Measurements from ENCODE around the gene PYGO1. TPM values are rescaled to one million over a fixed set of nuclear protein-coding genes. Genes with fewer than 3 reads are reported as not detected.

The PYGO1 gene
- total RNA-seq, 2 donors from 2014 or later = 7.4 to 14.0 TPM

- H3K27ac ChIP-seq = no peak overlapping the region
Measured at GRCh38 chr15:55574096-55574495, 14.0 kb downstream of the PYGO1 start.

GRCh38 chr15:55573224-55573623 lies 14.9 kb downstream of the PYGO1 start:
- H3K9me3 ChIP-seq = no peaks in the 10 kb centered on the region
- H3K27me3 ChIP-seq (replicated peaks; ENCODE audit: insufficient read depth) = no peaks in the 10 kb centered on the region
- no peak overlapping the region for H3K27ac ChIP-seq
- DNase-seq (ENCODE audit: low spot score) (no peak), ATAC-seq (ENCODE audit: insufficient number of reproducible peaks, low FRiP score, low read depth) (no peak)
- TF ChIP-seq, protein P1, sequence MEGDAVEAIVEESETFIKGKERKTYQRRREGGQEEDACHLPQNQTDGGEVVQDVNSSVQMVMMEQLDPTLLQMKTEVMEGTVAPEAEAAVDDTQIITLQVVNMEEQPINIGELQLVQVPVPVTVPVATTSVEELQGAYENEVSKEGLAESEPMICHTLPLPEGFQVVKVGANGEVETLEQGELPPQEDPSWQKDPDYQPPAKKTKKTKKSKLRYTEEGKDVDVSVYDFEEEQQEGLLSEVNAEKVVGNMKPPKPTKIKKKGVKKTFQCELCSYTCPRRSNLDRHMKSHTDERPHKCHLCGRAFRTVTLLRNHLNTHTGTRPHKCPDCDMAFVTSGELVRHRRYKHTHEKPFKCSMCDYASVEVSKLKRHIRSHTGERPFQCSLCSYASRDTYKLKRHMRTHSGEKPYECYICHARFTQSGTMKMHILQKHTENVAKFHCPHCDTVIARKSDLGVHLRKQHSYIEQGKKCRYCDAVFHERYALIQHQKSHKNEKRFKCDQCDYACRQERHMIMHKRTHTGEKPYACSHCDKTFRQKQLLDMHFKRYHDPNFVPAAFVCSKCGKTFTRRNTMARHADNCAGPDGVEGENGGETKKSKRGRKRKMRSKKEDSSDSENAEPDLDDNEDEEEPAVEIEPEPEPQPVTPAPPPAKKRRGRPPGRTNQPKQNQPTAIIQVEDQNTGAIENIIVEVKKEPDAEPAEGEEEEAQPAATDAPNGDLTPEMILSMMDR (IDR thresholded peaks at IDR 0.05) = no peak
- no peaks in the 10 kb centered on the region for H3K36me3 ChIP-seq
- H3K4me3 ChIP-seq = no peak overlapping the region
- H3K4me1 ChIP-seq (ENCODE audit: control insufficient read depth in 1 of 2, low read depth in 2 of 2) = no peaks in the 10 kb centered on the region

More at GRCh38 chr15:55574096-55574495, 14.0 kb downstream of the PYGO1 start:
- no peaks in the 10 kb centered on the region for H3K4me1 ChIP-seq (ENCODE audit: control insufficient read depth in 1 of 2, low read depth in 2 of 2)
- DNase-seq (ENCODE audit: low spot score) (no peak), ATAC-seq (ENCODE audit: insufficient number of reproducible peaks, low FRiP score, low read depth) (no peak)
- TF ChIP-seq, protein P1 (IDR thresholded peaks at IDR 0.05) = no peak
- H3K27me3 ChIP-seq (replicated peaks; ENCODE audit: insufficient read depth) = no peaks in the 10 kb centered on the region
- H3K4me3 ChIP-seq = no peak overlapping the region
- H3K9me3 ChIP-seq = no peaks in the 10 kb centered on the region
- no peaks in the 10 kb centered on the region for H3K36me3 ChIP-seq

DNA sequence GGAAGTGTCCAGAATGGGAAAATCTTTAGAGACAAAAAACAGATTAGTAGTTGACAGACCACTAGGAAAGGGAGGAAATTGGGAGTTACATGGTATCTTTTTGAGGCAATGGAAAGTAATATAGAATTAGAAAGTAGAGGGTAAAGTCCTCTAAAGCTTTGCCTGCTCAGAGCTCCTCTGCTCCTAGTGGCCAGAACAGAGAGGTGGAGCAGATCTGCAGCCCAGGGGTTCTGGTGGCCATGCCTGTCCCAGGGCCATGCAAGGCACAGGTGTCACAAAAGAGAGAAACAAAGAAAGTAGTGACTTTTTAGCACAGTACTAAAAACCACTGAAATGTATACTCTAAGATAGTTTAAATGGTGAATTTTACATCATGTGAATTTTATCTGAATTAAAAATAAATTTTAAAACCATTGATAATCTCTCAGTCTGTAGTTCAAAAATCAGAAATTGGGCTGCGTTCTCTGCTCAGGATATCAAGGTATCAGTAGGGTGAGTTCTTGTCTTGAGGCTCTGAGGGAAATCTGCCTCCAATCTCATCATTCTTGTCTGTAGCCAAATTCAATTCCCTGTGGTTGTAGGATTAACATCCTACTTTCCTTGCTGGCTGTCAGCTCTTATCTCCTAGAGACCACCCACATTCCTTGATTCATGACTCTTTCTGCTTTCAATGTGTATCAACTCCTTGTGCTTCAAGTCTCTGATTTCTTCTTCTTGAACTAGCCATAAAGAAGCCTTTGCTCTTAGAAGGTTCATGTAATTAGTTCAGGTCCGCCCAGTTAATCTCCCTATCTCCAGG lies 23.6 kb downstream of the PYGO1 start:
- no peak overlapping the region for H3K27ac ChIP-seq
- H3K27me3 ChIP-seq (replicated peaks; ENCODE audit: insufficient read depth) = no peaks in the 10 kb centered on the region
- ATAC-seq (ENCODE audit: insufficient number of reproducible peaks, low FRiP score, low read depth) (no peak), DNase-seq (ENCODE audit: low spot score) (no peak)
- no peaks in the 10 kb centered on the region for H3K36me3 ChIP-seq
- no peaks in the 10 kb centered on the region for H3K4me1 ChIP-seq (ENCODE audit: control insufficient read depth in 1 of 2, low read depth in 2 of 2)
- H3K9me3 ChIP-seq = no peaks in the 10 kb centered on the region
- TF ChIP-seq, protein P1 (IDR thresholded peaks at IDR 0.05) = no peak
- H3K4me3 ChIP-seq = no peak overlapping the region

GRCh38 chr15:55562601-55563000 lies 25.5 kb downstream of the PYGO1 start:
- ATAC-seq (ENCODE audit: insufficient number of reproducible peaks, low FRiP score, low read depth) (no peak), DNase-seq (ENCODE audit: low spot score) (no peak)
- TF ChIP-seq, protein P1 (IDR thresholded peaks at IDR 0.05) = no peak
- Histone ChIP-seq H3K4me3 (no peak overlapping the region), H3K4me1 (ENCODE audit: control insufficient read depth in 1 of 2, low read depth in 2 of 2) (no peaks in the 10 kb centered on the region), H3K27me3 (replicated peaks; ENCODE audit: insufficient read depth) (no peaks in the 10 kb centered on the region), H3K27ac (no peak overlapping the region), H3K36me3 (no peaks in the 10 kb centered on the region), H3K9me3 (no peaks in the 10 kb centered on the region)

- H3K27ac ChIP-seq = no peak overlapping the region
- H3K4me1 ChIP-seq (ENCODE audit: control insufficient read depth in 1 of 2, low read depth in 2 of 2) = no peaks in the 10 kb centered on the region
- peaks cover 13% of the 10 kb centered on the region for H3K9me3 ChIP-seq
- TF ChIP-seq, protein P1 (IDR thresholded peaks at IDR 0.05) = no peak
- no peaks in the 10 kb centered on the region for H3K36me3 ChIP-seq
- H3K27me3 ChIP-seq (replicated peaks; ENCODE audit: insufficient read depth) = no peaks in the 10 kb centered on the region
- H3K4me3 ChIP-seq = no peak overlapping the region
- ATAC-seq (ENCODE audit: insufficient number of reproducible peaks, low FRiP score, low read depth) = no peak
- no peak for DNase-seq (ENCODE audit: low spot score)
Measured at GRCh38 chr15:55555089-55555488, 33.1 kb downstream of the PYGO1 start.

Measured in thoracic aorta (tissue), 2 donors.